Measurements from ENCODE around the gene LCA5.

GRCh38 chr6:79513111-79513510 lies 24.1 kb downstream of the LCA5 start:
- TF ChIP-seq CTCF (conservative IDR thresholded peaks at IDR 0.05) (no peak), ZFX (IDR thresholded peaks at IDR 0.05) (no peak)

Measured in C4-2B (cell line).